Head of caudate nucleus (tissue), 42 donors: ENCODE data around the gene CSRP3.

Source experiments
- DNase-seq, 42 donors: peaks; one replicate each; pipeline versions ENCODE4 v3.0.0 to v3.0.0-alpha.2; 2020 to 2021; ENCODE audit warnings: mixed read lengths in 7 of 42
- intact Hi-C: fragments of 100-400 bp; cut with DNase I; formaldehyde crosslinking; loops from one replicate; pipeline ENCODE4 v1.15.0; 2022

CSRP3 gene

GRCh38 chr11:19228968-19229367, 27.2 kb upstream of the CSRP3 start:
- DNase-seq, result no peak
- intact Hi-C loops, result no loop called here

GRCh38 chr11:19226378-19227195, 24.8 kb upstream of the CSRP3 start:
- no peak for DNase-seq
- intact Hi-C loops, result no loop called here

- DNase-seq, result no peak
- intact Hi-C loops, result no loop called here
Observed at GRCh38 chr11:19225581-19225980, 23.8 kb upstream of the CSRP3 start.

GRCh38 chr11:19225123-19225522, 23.3 kb upstream of the CSRP3 start:
- no peak for DNase-seq

GRCh38 chr11:19220903-19221724, 19.3 kb upstream of the CSRP3 start:
- peak in 8 of 42 donors; percentile 4 to 50 (median 22) for DNase-seq
- intact Hi-C loops, result no loop called here

More at GRCh38 chr11:19225123-19225522, 23.3 kb upstream of the CSRP3 start:
- intact Hi-C loops, result no loop called here

GRCh38 chr11:19218786-19219460, 17.1 kb upstream of the CSRP3 start:
- DNase-seq, result peak in 24 of 42 donors; percentile 13 to 75 (median 42)
- intact Hi-C loops, result no loop called here

GRCh38 chr11:19218216-19218615, 16.4 kb upstream of the CSRP3 start:
- DNase-seq, result peak in 9 of 42 donors; percentile 11 to 54 (median 38)
- intact Hi-C loops, result no loop called here

GRCh38 chr11:19216709-19217374, 15.1 kb upstream of the CSRP3 start:
- intact Hi-C loops, result no loop called here
- no peak for DNase-seq

- DNase-seq, result no peak
- intact Hi-C loops, result no loop called here
Observed at GRCh38 chr11:19216021-19216420, 14.2 kb upstream of the CSRP3 start.

GRCh38 chr11:19209617-19210370, 8.0 kb upstream of the CSRP3 start:
- DNase-seq, result no peak
- intact Hi-C loops, result no loop called here

GRCh38 chr11:19208959-19209546, 7.3 kb upstream of the CSRP3 start:
- intact Hi-C loops, result no loop called here
- DNase-seq, result no peak

GRCh38 chr11:19208181-19208580, 6.4 kb upstream of the CSRP3 start:
- intact Hi-C loops, result no loop called here
- no peak for DNase-seq

GRCh38 chr11:19204836-19205235, 3.1 kb upstream of the CSRP3 start:
- intact Hi-C loops, result no loop called here
- DNase-seq, result no peak

- intact Hi-C loops, result no loop called here
- no peak for DNase-seq
Observed at GRCh38 chr11:19200410-19201201, 1.2 kb downstream of the CSRP3 start.

- intact Hi-C loops, result no loop called here
- no peak for DNase-seq
Observed at GRCh38 chr11:19199771-19200170, 2.0 kb downstream of the CSRP3 start.

- intact Hi-C loops, result no loop called here
Observed at GRCh38 chr11:19199048-19199447, 2.7 kb downstream of the CSRP3 start.

GRCh38 chr11:19196432-19196831, 5.4 kb downstream of the CSRP3 start:
- intact Hi-C loops, result no loop called here

More at GRCh38 chr11:19199048-19199447, 2.7 kb downstream of the CSRP3 start:
- no peak for DNase-seq

More at GRCh38 chr11:19196432-19196831, 5.4 kb downstream of the CSRP3 start:
- no peak for DNase-seq
